Transverse colon (tissue), 4 donors: ENCODE results near the gene ACSL1.

ENCODE experiments used
- CTCF ChIP-seq, 5 experiments: fragments of 200-600 bp in 3 of 5; fragments of 450-650 bp in 2 of 5; sonication (generic) in 3 of 5; IDR thresholded peaks; 1 replicate in 2 of 5; 2 replicates in 3 of 5; pipeline ENCODE4 v1.5.1; 2016 to 2017; ENCODE audit warnings: antibody characterized with exemption in 5 of 5, inconsistent platforms in 3 of 5, mild to moderate bottlenecking in 2 of 5, moderate library complexity in 1 of 5
- POLR2A ChIP-seq: fragments of 450-650 bp; IDR thresholded peaks from one replicate; pipeline ENCODE4 v1.6.1; 2016; ENCODE audit warnings: antibody characterized with exemption, mild to moderate bottlenecking, moderate library complexity
- POLR2AphosphoS5 ChIP-seq, 3 donors: sonication (generic); formaldehyde crosslinking; IDR thresholded peaks; one replicate each; pipeline ENCODE4 v1.6.1; 2016; ENCODE audit warnings: antibody characterized with exemption in 3 of 3

GRCh38 chr4:184816962-184817361, 8.8 kb downstream of the ACSL1 start:
- TF ChIP-seq POLR2A (no peak), CTCF (IDR thresholded peaks at IDR 0.05) (no peak), POLR2AphosphoS5 (IDR thresholded peaks at IDR 0.05) (no peak)
